Fibroblast of the aortic adventitia (primary cell): ENCODE results near the gene MBD5. TPM values are rescaled to one million over a fixed set of nuclear protein-coding genes. Genes with fewer than 3 reads are reported as not detected.

Experiments used
- DNase-seq: peaks from one replicate; pipeline ENCODE4 v3.0.0-alpha.2; 2010; ENCODE audit warnings: low read depth
- H3K4me3 ChIP-seq: 2 replicates; pipeline ENCODE4 v1.5.1; 2011; ENCODE audit warnings: low read depth, mild to moderate bottlenecking, control low read depth, low read length, moderate library complexity
- CTCF ChIP-seq: IDR thresholded peaks from 2 replicates; pipeline ENCODE4 v1.5.1; 2011; ENCODE audit warnings: mild to moderate bottlenecking, low read length, control low read depth, inconsistent platforms; ENCODE audit not compliant: insufficient read depth
- total RNA-seq: library from RNA; depleted of rRNA; stranded (reverse); fragments of >200 nt; gene quantifications from 2 replicates; pipeline ENCODE4 v1.2.3, GENCODE V29; 2012; ENCODE audit warnings: low replicate concordance

Gene MBD5
- total RNA-seq, 1 donor, result 41.4 TPM

- no peak for TF ChIP-seq CTCF
- DNase-seq, result no peak
- no peak overlapping the region for H3K4me3 ChIP-seq
Observed at GRCh38 chr2:148519013-148519412, 498.1 kb downstream of the MBD5 start.

- DNase-seq, result no peak
- H3K4me3 ChIP-seq, result no peak overlapping the region
- no peak for TF ChIP-seq CTCF
Observed at GRCh38 chr2:148521181-148521580, 500.3 kb downstream of the MBD5 start.

GRCh38 chr2:148523315-148523714 is 502.4 kb downstream of the MBD5 start:
- H3K4me3 ChIP-seq, result no peak overlapping the region
- TF ChIP-seq CTCF, result no peak
- DNase-seq, result no peak

GRCh38 chr2:148524519-148524919 is 503.6 kb downstream of the MBD5 start:
- TF ChIP-seq CTCF, result no peak
- no peak overlapping the region for H3K4me3 ChIP-seq
- DNase-seq, result no peak

GRCh38 chr2:148525130-148525529 is 504.2 kb downstream of the MBD5 start:
- no peak for TF ChIP-seq CTCF
- H3K4me3 ChIP-seq, result no peak overlapping the region
- DNase-seq, result no peak

GRCh38 chr2:148526509-148527346 is 505.8 kb downstream of the MBD5 start:
- H3K4me3 ChIP-seq, result no peak overlapping the region
- TF ChIP-seq CTCF, result no peak
- DNase-seq, result no peak
